Erythroblast (primary cell): ENCODE results near the gene AFM.
A peak's percentile ranks its signal among the peaks of the same experiment; 100 is the strongest.

Source experiments
- DNase-seq, 2 experiments: peaks; one replicate each; lab custom pipeline; 2025; lab: John Stamatoyannopoulos, UW
- GATA1 ChIP-seq: IDR thresholded peaks from 2 replicates; pipeline ENCODE4 v1.6.1; 2011; ENCODE audit warnings: low read depth, mild to moderate bottlenecking, control low read depth, low read length, moderate library complexity
- POLR2A ChIP-seq: IDR thresholded peaks from 2 replicates; pipeline ENCODE4 v1.6.1; 2011; ENCODE audit warnings: mild to moderate bottlenecking, low read length

AFM gene

GRCh38 chr4:73442275-73442674 lies 39.3 kb upstream of the AFM start:
- DNase-seq, result no peak
- no peak for TF ChIP-seq GATA1
- TF ChIP-seq POLR2A, result no peak

GRCh38 chr4:73443224-73443623 lies 38.3 kb upstream of the AFM start:
- no peak for TF ChIP-seq POLR2A
- no peak for TF ChIP-seq GATA1

GRCh38 chr4:73445383-73446335 lies 35.9 kb upstream of the AFM start:
- DNase-seq, result no peak
- TF ChIP-seq POLR2A, result no peak
- TF ChIP-seq GATA1, result no peak

More at GRCh38 chr4:73443224-73443623, 38.3 kb upstream of the AFM start:
- DNase-seq, result no peak

- no peak for TF ChIP-seq GATA1
- TF ChIP-seq POLR2A, result no peak
- DNase-seq, result peak; percentile 53 to 54
These were observed 35.1 kb upstream of the AFM start for GRCh38 chr4:73446336-73446938.

- DNase-seq, result no peak
- TF ChIP-seq GATA1 (no peak), POLR2A (no peak)
These were observed 33.9 kb upstream of the AFM start for GRCh38 chr4:73447671-73448070.

- no peak for TF ChIP-seq GATA1
- TF ChIP-seq POLR2A, result no peak
- DNase-seq, result no peak
These were observed 32.9 kb upstream of the AFM start for GRCh38 chr4:73448448-73449203.

GRCh38 chr4:73450398-73451004 lies 31.0 kb upstream of the AFM start:
- DNase-seq, result no peak

GRCh38 chr4:73451404-73451803 lies 30.1 kb upstream of the AFM start:
- DNase-seq, result no peak
- no peak for TF ChIP-seq GATA1
- no peak for TF ChIP-seq POLR2A

More at GRCh38 chr4:73450398-73451004, 31.0 kb upstream of the AFM start:
- TF ChIP-seq GATA1, result no peak
- no peak for TF ChIP-seq POLR2A

GRCh38 chr4:73451981-73452747 lies 29.4 kb upstream of the AFM start:
- no peak for TF ChIP-seq POLR2A
- no peak for TF ChIP-seq GATA1
- no peak for DNase-seq

- no peak for DNase-seq
These were observed 28.4 kb upstream of the AFM start for GRCh38 chr4:73452953-73453700.

GRCh38 chr4:73453701-73454005 lies 27.9 kb upstream of the AFM start:
- DNase-seq, result no peak
- TF ChIP-seq POLR2A, result no peak
- TF ChIP-seq GATA1, result no peak

More at GRCh38 chr4:73452953-73453700, 28.4 kb upstream of the AFM start:
- TF ChIP-seq POLR2A, result no peak

- TF ChIP-seq GATA1 (no peak), POLR2A (no peak)
- DNase-seq, result no peak
These were observed 26.6 kb upstream of the AFM start for GRCh38 chr4:73454920-73455319.
